SU-DHL-6 (cell line): ENCODE results near the gene CLSTN2.

Experiments used
- H2AFZ ChIP-seq: fragments of 200-600 bp; sonication (generic); 2 replicates; pipeline ENCODE4 v1.6.1; 2014; ENCODE audit warnings: low read depth, mild to moderate bottlenecking, moderate library complexity, mixed read lengths, antibody characterized with exemption, low read length; ENCODE audit not compliant: severe bottlenecking
- H3F3A ChIP-seq: fragments of 200-600 bp; shearing (Covaris generic); 2 replicates; pipeline ENCODE4 v1.6.0; 2016; ENCODE audit warnings: antibody characterized with exemption, mild to moderate bottlenecking; ENCODE audit not compliant: insufficient read depth
- H3K27ac ChIP-seq: fragments of 200-600 bp; sonication (generic); 2 replicates; pipeline ENCODE4 v1.5.1; 2016; ENCODE audit warnings: low read depth, mild to moderate bottlenecking, low read length, moderate library complexity, mixed read lengths
- H3K27me3 ChIP-seq: fragments of 200-600 bp; sonication (generic), shearing (Covaris generic); 2 replicates; pipeline ENCODE4 v1.6.0; 2014; ENCODE audit warnings: mild to moderate bottlenecking, low read length
- H3K36me3 ChIP-seq: fragments of 200-600 bp; sonication (generic); 2 replicates; pipeline ENCODE4 v1.6.1; 2014; ENCODE audit warnings: mild to moderate bottlenecking, low read length, mixed read lengths
- H3K4me2 ChIP-seq: fragments of 300-600, 200-600 bp; shearing (Covaris generic), sonication (generic); 2 replicates; pipeline ENCODE4 v1.6.0; 2014; ENCODE audit warnings: low read length, low read depth, mild to moderate bottlenecking; ENCODE audit not compliant: poor library complexity, severe bottlenecking
- H3K4me3 ChIP-seq: fragments of 200-600 bp; sonication (generic); 2 replicates; pipeline ENCODE4 v1.5.1; 2014; ENCODE audit warnings: antibody characterized with exemption, low read length, mild to moderate bottlenecking, mixed read lengths; ENCODE audit not compliant: insufficient read depth, poor library complexity, severe bottlenecking
- H3K79me2 ChIP-seq: fragments of 200-600 bp; sonication (generic); 2 replicates; pipeline ENCODE4 v1.6.1; 2014; ENCODE audit warnings: mild to moderate bottlenecking, low read length, moderate library complexity; ENCODE audit not compliant: insufficient read depth
- H3K9ac ChIP-seq: fragments of 200-600 bp; sonication (generic); 2 replicates; pipeline ENCODE4 v1.7.0; 2014; ENCODE audit warnings: mild to moderate bottlenecking, low read length
- H3K9me2 ChIP-seq: fragments of 200-600 bp; sonication (generic); replicated peaks from 2 replicates; pipeline ENCODE4 v1.6.1; 2014; ENCODE audit warnings: low read length; ENCODE audit not compliant: insufficient read depth
- H3K9me3 ChIP-seq: fragments of 200-600 bp; sonication (generic); 2 replicates; pipeline ENCODE4 v1.6.1; 2014; ENCODE audit warnings: low read length, mixed read lengths; ENCODE audit not compliant: insufficient read depth
- H4K20me1 ChIP-seq: fragments of 200-600 bp; sonication (generic); 2 replicates; pipeline ENCODE4 v1.6.1; 2014; ENCODE audit warnings: low read depth, mild to moderate bottlenecking, antibody characterized with exemption, low read length, moderate library complexity, mixed read lengths
- CTCF ChIP-seq: fragments of 200-600 bp; sonication (generic); IDR thresholded peaks from one replicate; pipeline ENCODE4 v1.5.1; 2017; ENCODE audit warnings: antibody characterized with exemption, mild to moderate bottlenecking, low read length, moderate library complexity; ENCODE audit not compliant: insufficient read depth, poor library complexity, severe bottlenecking
- EZH2phosphoT487 ChIP-seq: fragments of 200-600 bp; sonication (generic), shearing (Covaris generic); conservative IDR thresholded peaks from 2 replicates; pipeline ENCODE4 v1.6.1; 2018; ENCODE audit warnings: mild to moderate bottlenecking, antibody characterized with exemption, low read length, moderate library complexity, mixed read lengths

Gene CLSTN2

GRCh38 chr3:139897759-139898158 is 37.2 kb upstream of the CLSTN2 start:
- H3K4me2 ChIP-seq, result no peak overlapping the region
- no peak overlapping the region for H2AFZ ChIP-seq
- H3K9ac ChIP-seq, result no peak overlapping the region
- H3K36me3 ChIP-seq, result no peaks in the 10 kb centered on the region
- 0 out of 2 replicates have a peak, but pooled peaks cover 3% of the 10 kb centered on the region for H3K9me2 ChIP-seq
- H3K4me3 ChIP-seq, result no peak overlapping the region
- TF ChIP-seq CTCF (no peak), EZH2phosphoT487 (no peak)
- H3K79me2 ChIP-seq, result no peaks in the 10 kb centered on the region
- H3K9me3 ChIP-seq, result no peaks in the 10 kb centered on the region
- H3F3A ChIP-seq, result no peaks in the 10 kb centered on the region
- H3K27me3 ChIP-seq, result no peaks in the 10 kb centered on the region
- no peak overlapping the region for H3K27ac ChIP-seq
- no peaks in the 10 kb centered on the region for H4K20me1 ChIP-seq

GRCh38 chr3:139906418-139906817 is 28.6 kb upstream of the CLSTN2 start:
- Histone ChIP-seq H3K27ac (no peak overlapping the region), H3K9me3 (no peaks in the 10 kb centered on the region), H3K36me3 (no peaks in the 10 kb centered on the region)

GRCh38 chr3:139909811-139910210 is 25.2 kb upstream of the CLSTN2 start:
- TF ChIP-seq EZH2phosphoT487, result no peak
- no peak for TF ChIP-seq CTCF
- no peaks in the 10 kb centered on the region for H3K79me2 ChIP-seq
- H3K9me3 ChIP-seq, result no peaks in the 10 kb centered on the region
- H3K4me3 ChIP-seq, result no peak overlapping the region
- H4K20me1 ChIP-seq, result no peaks in the 10 kb centered on the region
- no peak overlapping the region for H2AFZ ChIP-seq
- H3K27ac ChIP-seq, result no peak overlapping the region
- no peaks in the 10 kb centered on the region for H3K36me3 ChIP-seq
- no peaks in the 10 kb centered on the region for H3F3A ChIP-seq
- H3K9me2 ChIP-seq, result no peaks in the 10 kb centered on the region; the same call in 1 of the 2 replicates
- no peaks in the 10 kb centered on the region for H3K27me3 ChIP-seq
- no peak overlapping the region for H3K4me2 ChIP-seq
- no peak overlapping the region for H3K9ac ChIP-seq

More at GRCh38 chr3:139906418-139906817, 28.6 kb upstream of the CLSTN2 start:
- H3K4me3 ChIP-seq, result no peak overlapping the region
- no peaks in the 10 kb centered on the region; the same call in 1 of the 2 replicates for H3K9me2 ChIP-seq
- H4K20me1 ChIP-seq, result no peaks in the 10 kb centered on the region
- TF ChIP-seq CTCF (no peak), EZH2phosphoT487 (no peak)
- no peak overlapping the region for H3K4me2 ChIP-seq
- no peak overlapping the region for H2AFZ ChIP-seq
- no peaks in the 10 kb centered on the region for H3K27me3 ChIP-seq
- no peaks in the 10 kb centered on the region for H3F3A ChIP-seq
- H3K79me2 ChIP-seq, result no peaks in the 10 kb centered on the region
- no peak overlapping the region for H3K9ac ChIP-seq

GRCh38 chr3:139916271-139916670 is 18.7 kb upstream of the CLSTN2 start:
- Histone ChIP-seq H3F3A (no peaks in the 10 kb centered on the region), H3K79me2 (no peaks in the 10 kb centered on the region), H3K36me3 (no peaks in the 10 kb centered on the region), H2AFZ (no peak overlapping the region), H3K4me2 (no peak overlapping the region), H4K20me1 (no peaks in the 10 kb centered on the region), H3K27ac (no peak overlapping the region), H3K9me3 (no peaks in the 10 kb centered on the region), H3K27me3 (no peaks in the 10 kb centered on the region), H3K9me2 (no peaks in the 10 kb centered on the region), H3K9ac (no peak overlapping the region), H3K4me3 (no peak overlapping the region)
- no peak for TF ChIP-seq EZH2phosphoT487
